NCI-H1092 treated with DMSO at 0.1 percent for 48 hours (cell line): ENCODE data around the gene COL13A1.

Source experiments
- DNase-seq: peaks from one replicate; lab custom pipeline; 2025; lab: John Stamatoyannopoulos, UW

The COL13A1 gene

DNA sequence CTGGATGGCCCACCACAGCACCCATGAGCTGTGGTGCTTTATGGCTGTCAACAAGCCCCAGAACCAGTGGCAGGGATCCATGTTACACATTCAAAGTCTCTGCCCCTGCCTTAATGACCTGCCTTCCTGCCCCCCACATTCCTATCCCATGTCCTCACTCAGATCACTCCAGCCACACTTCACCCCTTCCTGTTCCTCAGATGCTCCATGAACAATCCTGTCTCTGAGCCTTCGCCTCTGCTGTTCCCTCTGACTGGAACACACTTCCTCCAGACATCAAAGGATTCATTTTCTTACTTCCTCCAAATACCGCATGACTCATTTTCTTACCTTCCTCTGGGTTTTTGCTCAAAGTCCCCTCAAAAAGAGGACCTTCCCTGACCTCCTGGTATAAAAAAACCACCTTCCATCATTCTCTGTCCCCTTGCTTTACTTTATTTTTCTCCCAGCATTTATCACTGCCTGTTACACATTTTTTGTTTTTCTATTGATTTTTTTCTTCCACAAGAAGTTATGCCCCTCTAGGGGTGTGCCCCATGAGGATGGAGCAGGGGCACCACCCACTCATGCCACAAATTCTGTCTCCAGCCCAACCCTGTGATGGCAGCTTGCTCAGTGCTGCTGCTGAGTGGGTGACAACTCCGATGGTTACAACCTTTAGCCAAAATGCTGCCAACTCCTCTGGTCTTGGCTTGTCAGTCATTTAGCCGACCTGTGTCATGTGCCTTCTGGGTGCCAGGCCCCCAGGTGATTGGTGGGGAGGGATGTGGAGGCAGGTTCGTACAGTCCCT lies 18.2 kb downstream of the COL13A1 start:
- DNase-seq: no peak

DNA sequence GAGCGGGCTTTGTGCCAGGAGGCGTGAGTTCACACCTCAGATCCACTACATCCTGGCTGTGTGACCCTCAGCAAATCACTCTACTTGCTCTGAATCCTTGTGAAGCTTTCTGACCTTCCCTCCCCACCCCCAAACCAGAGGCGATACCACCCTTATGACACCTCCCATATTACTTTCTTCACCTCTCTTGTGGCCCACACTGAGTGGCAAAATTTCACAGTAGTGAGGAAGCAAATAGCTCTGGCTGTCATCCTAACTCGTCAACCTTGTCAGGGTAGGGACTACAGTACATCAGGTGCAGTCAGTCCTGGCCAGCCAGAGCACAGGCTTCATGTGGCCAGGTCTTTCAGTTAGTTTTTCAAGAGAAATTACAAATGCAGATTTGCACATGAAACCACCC lies 19.1 kb downstream of the COL13A1 start:
- no peak for DNase-seq

DNA sequence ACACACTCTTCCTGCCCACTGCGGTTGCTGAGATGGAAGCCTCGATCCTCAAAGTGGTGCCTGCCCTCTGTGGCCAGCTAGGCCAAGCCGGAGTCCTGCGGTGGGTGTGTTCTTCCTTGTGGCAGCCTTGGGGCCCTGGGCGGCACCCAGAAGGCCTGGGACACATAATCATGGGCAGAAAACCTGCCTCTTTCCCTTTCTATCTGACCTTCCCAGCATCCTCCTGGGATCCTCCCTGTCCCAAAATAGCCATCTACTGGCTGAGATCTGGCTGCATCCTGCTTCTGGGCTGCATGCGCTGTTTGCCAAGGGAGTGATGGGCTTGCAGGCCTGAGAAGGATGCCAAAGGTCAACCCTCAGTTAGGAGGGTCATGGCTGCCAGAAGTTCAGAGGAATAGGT lies 23.9 kb downstream of the COL13A1 start:
- no peak for DNase-seq

DNA sequence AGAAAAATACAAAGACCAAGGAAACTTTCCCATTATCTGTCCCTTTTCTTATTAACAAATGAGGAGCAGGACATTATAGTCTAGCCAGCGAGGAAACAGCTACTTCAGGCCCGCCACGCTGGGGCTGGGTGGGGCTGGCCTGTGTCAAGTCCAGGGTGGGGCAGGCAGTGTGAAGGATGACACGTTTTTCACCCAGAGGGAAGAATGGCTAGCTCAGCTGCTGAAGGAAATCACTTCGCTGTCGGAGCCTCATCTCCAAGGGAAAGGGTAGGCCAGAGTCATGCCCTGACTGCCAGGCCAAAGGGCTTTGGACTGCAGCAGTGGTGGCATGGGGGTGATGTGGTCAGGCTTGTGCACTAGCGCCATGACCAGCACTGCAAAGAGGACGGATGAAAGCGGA lies 24.4 kb downstream of the COL13A1 start:
- DNase-seq: no peak

DNA sequence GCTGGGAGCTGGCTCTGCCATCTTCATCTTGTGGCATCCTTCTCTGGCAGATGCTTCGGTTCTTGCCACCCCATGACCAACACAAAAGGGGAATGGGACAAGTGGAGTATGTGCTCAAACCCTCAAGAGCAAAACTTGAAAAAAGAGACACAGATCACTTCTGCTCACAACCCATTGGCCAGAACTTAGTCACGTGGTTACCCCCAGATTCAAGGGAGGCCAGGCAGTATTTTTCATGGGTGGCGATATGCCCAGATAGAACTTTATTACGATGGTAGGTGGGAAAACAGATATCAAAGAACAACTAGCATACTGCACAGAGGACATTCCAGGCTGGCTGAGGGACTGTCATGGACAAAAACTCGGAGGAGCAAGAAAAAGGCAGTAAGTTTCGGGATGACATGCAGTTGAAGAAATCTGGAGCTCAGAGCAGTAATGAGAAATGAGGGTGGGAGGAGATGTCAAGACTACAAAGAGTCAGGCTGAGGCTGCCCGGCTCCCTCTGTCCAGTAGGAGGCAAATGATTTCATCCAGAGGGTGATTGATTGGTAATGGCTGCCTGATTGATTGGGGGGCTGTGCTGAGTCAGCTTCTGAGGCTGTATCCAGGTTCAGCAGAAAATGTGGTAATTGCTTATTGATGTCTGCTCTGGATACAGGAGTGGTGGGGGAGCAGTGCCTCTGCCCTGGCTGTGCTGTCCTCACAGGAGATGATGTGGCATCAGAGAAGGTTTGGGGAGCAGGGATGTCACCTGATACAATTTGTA lies 25.3 kb downstream of the COL13A1 start:
- no peak for DNase-seq

DNA sequence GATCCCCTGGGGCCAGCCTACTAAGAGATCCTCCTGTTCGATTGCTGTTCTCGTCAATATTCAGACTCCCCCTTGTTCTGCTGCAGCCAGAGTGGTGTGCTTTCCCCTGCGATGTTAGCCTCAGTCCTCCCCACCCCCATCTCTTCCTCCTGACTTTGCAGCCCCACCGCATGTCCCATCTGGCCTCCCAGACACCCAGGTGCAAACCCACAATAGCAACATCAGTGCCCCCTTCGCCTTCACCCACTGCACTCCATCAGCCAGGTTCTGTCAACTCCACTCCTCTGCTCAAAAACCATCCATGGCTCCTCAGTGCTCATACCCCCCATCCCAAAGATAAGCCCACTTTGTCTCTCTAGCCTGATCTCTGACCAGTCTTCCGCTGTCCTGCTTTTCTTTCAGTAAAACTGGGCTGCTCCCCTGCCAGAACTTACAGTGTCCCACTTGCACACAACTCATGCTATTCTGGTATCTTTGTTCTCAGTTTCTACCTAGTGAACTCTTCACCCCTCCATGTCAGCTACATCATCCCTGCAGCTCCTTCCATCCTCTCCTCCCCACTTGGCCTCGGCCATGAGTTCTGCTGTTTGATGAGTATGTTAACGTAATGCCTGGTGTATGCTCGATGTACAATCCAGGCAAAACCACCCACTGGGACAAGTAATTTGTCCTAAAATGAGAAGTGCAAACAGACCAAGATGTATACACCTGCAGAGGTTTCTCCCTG lies 26.6 kb downstream of the COL13A1 start:
- DNase-seq: no peak

DNA sequence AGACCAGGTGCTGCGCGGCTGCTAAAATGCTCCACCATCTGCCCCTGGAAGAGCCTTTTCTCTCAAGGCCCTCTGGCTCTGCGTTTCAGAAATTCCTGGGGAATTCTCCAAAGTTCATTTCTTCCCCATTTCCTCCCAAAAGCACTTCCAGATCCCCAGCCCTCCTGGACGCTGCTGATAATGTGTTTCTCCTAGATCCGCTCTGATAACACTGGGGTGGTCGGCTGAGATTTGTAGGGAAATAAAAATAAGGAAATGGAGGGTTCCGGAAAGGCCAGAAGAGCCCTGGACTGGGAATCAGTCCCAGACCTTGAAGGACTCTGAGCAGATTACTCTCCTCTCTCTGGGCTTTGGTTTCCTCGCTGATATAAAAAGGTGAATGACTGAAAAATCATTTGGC lies 28.1 kb downstream of the COL13A1 start:
- DNase-seq: no peak

DNA sequence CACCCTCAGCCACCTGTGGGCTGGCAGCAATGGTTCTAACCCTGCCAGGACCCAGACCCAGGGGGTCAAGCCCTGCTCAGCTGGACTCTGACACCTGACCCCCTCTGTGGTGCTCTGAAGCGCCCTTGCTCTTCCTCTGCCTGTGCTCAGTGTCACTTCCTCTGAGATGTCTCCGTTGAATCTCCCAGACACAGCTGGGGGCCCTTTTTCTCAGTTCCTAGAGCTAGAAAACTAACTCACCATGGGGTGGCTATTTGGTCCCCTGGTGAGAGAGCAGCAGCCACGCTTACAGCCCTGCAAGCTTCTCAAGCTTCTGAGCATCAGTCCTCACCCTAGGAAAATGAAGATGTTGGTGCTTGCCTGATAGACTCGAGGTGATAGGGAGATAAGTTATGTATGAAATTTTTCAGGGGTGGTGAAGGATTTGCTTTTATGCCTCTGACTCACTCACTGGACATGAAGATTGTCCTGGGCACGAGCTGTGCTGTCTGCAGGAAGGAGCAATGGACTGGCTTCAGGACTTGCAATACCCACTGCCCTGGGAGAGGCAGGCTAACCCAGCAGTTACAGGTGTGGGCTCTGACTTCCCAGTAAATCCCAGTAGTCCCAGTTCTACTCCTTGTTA lies 29.6 kb downstream of the COL13A1 start:
- DNase-seq: no peak

DNA sequence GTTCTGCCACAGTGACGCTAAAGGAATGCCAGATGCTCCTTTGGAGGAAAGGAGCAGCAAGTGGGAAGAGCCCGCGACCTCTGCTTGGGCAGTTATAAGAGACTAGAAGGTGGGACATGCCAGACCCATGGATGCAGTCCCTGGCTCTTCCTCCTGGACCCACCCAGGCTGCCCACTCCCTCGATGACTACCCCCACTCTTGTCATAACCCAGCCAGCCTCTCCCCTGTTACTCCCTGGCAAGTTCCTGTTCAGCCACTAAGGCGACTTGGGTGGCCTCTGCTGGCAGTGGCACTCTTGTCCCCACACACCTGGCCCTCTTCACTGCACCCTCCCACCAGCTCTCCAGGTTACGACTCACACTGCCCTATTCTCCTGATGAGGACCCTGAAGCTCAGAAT lies 33.5 kb downstream of the COL13A1 start:
- no peak for DNase-seq

DNA sequence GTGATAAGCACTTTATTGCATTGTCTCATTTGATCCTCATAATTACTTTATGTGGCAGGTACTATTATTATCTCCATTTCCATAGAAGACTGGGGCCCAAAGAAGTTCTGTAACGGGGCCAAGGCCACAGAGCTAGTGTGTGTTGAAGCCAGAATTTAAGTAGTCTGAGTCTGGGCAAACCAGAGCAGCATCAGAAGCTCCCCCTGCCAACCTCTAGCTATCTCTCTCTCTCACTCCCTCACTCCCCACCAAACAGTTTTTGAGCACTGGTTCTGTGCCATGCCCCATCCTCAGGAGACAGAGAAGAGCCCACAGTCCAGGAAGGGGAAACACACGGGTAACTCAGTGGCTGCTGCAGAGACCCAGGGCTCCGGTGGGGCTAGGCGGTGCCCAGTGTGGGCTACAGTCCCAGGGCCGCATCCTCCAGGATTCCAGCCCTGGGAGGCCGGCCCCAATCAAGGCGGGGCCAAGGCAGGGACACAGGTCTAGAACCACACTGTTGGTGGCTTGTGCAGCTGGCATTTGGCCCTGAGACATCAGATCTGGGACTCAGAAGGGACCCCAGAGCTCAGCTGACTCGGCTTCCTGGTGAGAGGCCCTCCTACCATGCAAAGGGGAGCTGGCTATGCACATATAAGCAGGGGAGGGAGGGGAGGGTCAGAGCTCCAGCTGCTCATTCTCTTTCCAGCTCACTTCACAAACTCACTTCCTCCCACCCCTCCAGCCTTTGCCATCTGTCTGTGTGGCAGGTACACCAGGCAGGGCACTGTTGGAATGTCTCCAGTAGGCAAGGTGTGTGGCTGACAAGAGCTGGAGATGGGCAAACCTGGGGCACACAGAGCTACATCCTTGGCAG lies 34.4 kb downstream of the COL13A1 start:
- no peak for DNase-seq

DNA sequence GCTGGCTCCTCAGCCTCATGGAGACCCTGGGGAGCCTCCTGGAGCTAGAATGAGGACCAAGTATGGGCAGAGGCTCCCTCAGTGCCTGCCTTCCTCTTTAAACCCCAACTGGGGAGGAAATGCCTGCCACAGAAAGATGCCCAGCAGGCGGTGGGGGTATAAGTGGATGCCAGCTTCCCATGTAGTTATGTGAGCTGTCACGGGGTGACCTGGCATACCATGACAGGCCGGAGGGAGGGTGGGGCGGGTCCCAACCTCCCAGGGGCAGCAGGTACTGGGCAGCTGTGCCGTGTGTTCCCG lies 35.0 kb downstream of the COL13A1 start:
- no peak for DNase-seq

DNA sequence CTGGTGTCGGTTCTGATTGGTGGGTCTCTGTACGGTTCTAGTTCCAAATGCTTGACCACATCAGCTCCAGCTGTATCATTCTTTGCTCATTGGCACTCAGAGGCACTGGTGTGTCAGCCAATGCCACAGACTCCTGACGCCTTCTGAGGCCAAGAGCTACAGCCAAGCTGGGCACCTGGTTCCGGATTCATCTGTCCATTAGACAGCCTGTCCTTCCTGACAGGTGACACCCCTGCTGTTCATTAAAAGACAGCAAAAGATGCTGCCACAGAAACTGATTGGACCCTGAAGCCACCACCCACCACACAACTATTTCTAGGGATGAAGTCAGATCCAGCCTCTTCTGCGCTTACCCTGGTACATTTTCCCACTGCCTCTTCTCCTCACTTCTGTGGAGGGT lies 35.6 kb downstream of the COL13A1 start:
- DNase-seq: no peak

DNA sequence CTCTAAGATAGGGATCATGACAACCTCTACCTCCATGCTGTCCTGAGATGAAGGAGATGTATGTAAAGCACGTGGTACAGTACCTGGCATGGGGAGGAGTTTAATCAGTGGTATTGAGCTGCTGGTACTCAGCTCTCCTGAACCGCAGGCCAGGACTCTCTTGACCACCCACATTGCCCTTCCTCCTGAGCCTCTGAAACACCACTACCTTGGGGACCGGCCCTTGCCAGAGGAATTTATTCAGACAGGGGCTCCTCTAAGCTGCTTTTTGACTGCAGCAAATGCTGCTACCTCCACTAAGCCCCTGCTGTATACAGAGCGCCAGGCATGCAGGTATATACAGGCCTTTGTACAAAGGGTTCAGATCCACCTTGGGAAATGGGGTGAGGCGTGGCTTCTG lies 36.7 kb downstream of the COL13A1 start:
- no peak for DNase-seq

DNA sequence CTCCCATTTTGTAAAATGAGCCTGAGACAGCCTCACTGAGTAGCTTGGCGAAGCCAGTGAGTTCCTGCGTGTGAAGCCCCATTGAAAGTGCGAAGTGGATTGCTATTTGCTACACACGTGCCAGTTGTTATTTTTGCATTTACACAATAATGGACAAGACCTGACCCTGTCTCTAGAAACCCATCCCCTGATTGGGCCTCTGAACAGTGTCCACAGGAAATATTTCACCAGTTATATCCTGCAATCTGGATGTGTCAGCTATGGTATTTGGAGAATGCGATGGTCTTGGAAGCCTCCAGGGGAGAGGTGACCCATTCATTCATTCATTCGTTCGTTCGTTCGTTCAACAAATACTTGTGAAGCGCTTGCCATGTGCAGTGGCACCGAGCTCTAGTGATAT lies 37.1 kb downstream of the COL13A1 start:
- DNase-seq: no peak

DNA sequence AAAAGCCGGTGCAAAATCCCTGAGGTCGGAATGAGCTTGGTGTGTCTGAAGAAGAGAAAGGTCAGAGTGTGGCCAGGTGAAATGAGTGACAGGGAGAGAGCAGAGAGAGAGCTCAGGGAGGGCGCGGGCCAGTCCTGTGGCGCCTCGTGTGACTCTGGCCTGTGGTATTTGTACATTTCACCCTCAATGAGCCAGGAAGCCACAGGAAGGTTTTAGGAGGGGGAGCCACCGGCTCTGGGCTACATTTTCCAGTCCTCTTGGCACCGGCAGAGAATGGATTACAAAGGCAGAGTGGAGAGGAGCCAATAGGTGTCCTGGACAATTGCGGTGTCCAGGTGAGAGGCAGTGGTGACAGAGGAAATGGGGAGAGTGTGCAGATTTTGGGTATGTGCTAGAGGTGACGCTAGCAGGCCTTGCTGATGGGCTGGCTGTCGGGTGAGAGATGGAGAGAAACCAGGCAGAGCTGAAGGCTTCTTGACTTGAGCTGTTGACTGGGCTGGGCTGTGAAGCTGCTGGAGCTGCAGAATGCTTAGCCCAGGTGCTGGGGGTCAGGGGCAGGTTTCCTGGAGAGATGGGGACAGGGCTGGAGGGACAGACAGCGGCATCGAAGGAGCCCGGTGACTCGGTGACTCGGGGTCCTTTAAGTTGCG lies 38.1 kb downstream of the COL13A1 start:
- no peak for DNase-seq

DNA sequence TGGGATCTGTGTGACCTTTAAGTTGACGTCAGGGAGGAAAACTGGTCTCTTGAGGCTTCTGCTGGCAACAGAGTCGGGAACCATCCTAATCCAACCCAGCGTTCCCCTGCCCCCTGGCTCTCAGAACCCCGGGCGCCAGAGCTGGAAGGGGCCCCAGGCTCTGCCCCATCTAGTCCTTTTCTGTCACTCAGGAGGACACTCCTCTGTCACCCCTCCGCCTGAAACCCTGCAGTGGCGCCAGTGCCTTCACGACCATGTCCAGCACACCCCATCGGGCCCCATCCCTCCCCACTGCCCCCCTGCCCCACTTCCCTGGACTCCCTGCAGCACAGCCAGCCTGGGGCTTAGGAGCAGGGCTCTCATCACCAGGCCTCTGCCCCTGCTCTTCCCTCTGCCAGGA lies 39.1 kb downstream of the COL13A1 start:
- DNase-seq: no peak

DNA sequence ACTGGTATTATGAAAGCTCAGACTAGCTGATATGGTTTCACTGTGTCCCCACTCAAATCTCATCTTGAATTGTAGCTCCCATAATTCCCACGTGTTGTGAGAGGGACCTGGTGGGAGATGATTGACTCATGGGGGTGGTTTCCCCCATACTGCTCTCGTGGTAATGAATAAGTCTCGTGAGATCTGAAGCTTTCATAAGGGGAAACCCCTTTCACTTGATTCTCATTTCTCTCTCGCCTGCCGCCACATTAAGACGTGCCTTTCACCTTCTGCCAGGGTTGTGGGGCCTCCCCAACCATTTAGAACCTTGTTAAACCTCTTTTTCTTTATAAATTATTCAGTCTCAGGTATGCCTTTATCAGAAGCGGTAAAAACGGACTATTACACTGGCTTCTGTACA lies 40.3 kb downstream of the COL13A1 start:
- DNase-seq: no peak

DNA sequence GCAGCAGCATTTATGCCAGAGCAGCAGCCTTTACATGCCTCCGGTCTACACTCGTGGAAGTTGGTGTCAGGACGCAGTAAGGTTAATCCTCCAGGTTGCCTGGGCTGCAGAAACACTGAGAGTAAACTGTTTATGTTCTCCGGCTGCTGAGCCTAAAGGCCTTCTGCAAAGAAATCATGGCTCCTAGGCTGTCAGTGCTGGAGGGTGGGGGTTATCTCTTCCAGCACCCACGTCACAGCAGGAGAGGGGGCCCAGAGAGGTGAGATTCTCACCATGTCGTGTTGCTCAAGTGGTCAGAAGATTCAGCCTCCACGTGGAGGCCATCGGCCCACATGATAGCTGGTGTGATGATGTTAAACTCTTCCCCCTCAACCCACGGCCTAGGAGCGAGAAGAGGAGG lies 41.2 kb downstream of the COL13A1 start:
- no peak for DNase-seq

DNA sequence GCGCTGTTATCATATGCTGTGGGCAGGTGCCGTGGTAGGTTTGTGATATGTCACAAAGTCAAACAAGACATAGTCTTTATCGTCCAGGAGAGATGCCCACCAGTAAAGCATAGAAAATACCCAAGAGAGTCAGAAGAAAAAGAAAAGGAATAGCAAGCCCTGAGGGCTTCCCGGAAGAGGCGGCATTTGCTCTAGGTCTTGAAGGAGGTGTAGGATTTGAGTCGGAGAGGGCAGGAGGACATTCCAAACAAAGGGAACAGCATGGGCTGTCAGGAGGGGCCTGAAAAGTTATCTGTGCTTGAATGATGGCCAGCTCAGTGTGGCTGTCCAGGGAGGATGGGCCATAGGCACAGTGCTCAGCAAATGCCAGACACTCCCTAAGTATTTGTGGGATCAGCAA lies 42.2 kb downstream of the COL13A1 start:
- DNase-seq: no peak

DNA sequence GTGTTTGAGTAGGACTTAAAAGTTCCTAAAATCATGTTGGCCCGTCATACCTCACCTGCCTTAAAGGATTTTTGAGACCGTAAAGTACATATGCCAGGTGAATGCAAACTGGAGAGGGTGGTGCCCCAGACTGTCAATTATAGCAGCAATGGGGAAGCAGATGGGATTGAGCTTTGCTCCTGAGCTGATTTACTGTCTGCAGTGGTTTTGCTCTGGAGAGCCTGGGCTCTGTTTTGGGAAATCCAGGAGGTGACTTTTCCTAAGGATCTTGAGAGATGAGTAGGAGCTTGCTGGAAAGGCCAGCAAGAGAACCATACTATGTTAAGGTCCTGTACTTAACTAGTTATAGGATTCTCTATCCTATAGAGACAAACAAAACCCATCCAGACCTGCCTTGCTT lies 43.0 kb downstream of the COL13A1 start:
- DNase-seq: no peak

DNA sequence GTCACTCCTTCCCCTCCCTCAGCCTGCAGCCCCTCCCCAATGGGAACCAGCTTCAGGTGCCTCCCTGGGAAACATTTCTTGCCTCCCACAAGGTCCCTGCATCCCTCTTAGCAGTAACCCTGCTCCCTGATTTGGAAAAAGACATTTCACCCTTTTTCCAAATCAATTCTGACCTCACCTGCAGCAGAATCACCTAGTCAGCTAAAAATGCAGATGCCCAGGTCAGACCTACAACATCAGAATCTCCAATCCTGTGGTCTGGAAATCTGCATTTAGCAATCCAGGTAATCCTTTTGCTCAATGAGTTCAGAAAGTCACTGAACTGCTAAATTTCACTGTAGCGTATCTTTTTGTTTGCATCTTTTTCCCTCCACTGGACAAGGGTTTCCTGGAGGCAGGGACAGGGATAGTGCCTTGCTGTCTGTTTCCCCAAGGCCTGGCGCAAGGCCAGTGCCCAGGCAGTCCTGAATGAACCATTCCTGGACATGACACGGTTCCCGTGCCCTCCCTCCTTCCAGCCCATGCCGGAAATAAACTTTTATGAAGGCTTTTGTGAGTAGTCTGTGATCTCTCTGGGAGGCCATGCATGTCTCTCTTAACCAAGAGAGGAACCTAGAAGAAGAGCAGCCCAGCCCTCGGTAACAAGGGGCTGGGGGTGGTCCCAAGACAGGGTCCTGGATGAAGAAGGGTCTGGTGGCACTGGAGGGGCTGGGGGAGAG lies 44.0 kb downstream of the COL13A1 start:
- no peak for DNase-seq
